ENCODE data around the gene IREB2.

- TF ChIP-seq, protein P1, sequence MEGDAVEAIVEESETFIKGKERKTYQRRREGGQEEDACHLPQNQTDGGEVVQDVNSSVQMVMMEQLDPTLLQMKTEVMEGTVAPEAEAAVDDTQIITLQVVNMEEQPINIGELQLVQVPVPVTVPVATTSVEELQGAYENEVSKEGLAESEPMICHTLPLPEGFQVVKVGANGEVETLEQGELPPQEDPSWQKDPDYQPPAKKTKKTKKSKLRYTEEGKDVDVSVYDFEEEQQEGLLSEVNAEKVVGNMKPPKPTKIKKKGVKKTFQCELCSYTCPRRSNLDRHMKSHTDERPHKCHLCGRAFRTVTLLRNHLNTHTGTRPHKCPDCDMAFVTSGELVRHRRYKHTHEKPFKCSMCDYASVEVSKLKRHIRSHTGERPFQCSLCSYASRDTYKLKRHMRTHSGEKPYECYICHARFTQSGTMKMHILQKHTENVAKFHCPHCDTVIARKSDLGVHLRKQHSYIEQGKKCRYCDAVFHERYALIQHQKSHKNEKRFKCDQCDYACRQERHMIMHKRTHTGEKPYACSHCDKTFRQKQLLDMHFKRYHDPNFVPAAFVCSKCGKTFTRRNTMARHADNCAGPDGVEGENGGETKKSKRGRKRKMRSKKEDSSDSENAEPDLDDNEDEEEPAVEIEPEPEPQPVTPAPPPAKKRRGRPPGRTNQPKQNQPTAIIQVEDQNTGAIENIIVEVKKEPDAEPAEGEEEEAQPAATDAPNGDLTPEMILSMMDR (IDR thresholded peaks at IDR 0.05) = no peak
- TF ChIP-seq POLR2AphosphoS5 (IDR thresholded peaks at IDR 0.05) (no peak), POLR2A (IDR thresholded peaks at IDR 0.05) (no peak), EP300 (IDR thresholded peaks at IDR 0.05; ENCODE audit: low read depth) (no peak)
Observed at GRCh38 chr15:78527325-78527724, 89.3 kb downstream of the IREB2 start.
